ENCODE measurements around the gene CECR2.

CECR2 gene

GRCh38 chr22:17349172-17349571 is 20.1 kb upstream of the CECR2 start (continued):
- no peak for TF ChIP-seq ESRRG (CRISPR knock-in tag; IDR thresholded peaks at IDR 0.05)
- no peak for TF ChIP-seq ZNF565 (CRISPR knock-in tag; conservative IDR thresholded peaks at IDR 0.05; ENCODE audit: low read depth)
- no peak for TF ChIP-seq ZC3H10 (CRISPR knock-in tag; IDR thresholded peaks at IDR 0.05)
- TF ChIP-seq OSR1 (CRISPR knock-in tag; IDR thresholded peaks at IDR 0.05): no peak
- TF ChIP-seq TCF4 (CRISPR knock-in tag; IDR thresholded peaks at IDR 0.05; ENCODE audit: borderline replicate concordance): no peak
- TF ChIP-seq RARB (CRISPR knock-in tag; IDR thresholded peaks at IDR 0.05): no peak
- TF ChIP-seq ZNF8 (CRISPR knock-in tag; IDR thresholded peaks at IDR 0.05): no peak
- TF ChIP-seq BACH2 (CRISPR knock-in tag; IDR thresholded peaks at IDR 0.05; ENCODE audit: borderline replicate concordance): no peak

- no peak for TF ChIP-seq GLIS3 (CRISPR knock-in tag; IDR thresholded peaks at IDR 0.05)
- TF ChIP-seq ZNF8 (CRISPR knock-in tag; IDR thresholded peaks at IDR 0.05): no peak
- TF ChIP-seq, protein P1, sequence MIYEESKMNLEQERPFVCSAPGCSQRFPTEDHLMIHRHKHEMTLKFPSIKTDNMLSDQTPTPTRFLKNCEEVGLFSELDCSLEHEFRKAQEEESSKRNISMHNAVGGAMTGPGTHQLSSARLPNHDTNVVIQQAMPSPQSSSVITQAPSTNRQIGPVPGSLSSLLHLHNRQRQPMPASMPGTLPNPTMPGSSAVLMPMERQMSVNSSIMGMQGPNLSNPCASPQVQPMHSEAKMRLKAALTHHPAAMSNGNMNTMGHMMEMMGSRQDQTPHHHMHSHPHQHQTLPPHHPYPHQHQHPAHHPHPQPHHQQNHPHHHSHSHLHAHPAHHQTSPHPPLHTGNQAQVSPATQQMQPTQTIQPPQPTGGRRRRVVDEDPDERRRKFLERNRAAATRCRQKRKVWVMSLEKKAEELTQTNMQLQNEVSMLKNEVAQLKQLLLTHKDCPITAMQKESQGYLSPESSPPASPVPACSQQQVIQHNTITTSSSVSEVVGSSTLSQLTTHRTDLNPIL (CRISPR knock-in tag; IDR thresholded peaks at IDR 0.05; ENCODE audit: low read depth): no peak
- no peak for TF ChIP-seq PATZ1 (CRISPR knock-in tag; IDR thresholded peaks at IDR 0.05; ENCODE audit: borderline replicate concordance)
- TF ChIP-seq ZFP30 (CRISPR knock-in tag; IDR thresholded peaks at IDR 0.05): no peak
- TF ChIP-seq SNAI2 (CRISPR knock-in tag; IDR thresholded peaks at IDR 0.05): no peak
- no peak for TF ChIP-seq RARB (CRISPR knock-in tag; IDR thresholded peaks at IDR 0.05)
- TF ChIP-seq ISL1 (CRISPR knock-in tag; IDR thresholded peaks at IDR 0.05): no peak
- TF ChIP-seq TSHZ2 (CRISPR knock-in tag; IDR thresholded peaks at IDR 0.05): no peak
- no peak for TF ChIP-seq CSDC2 (CRISPR knock-in tag; IDR thresholded peaks at IDR 0.05)
- no peak for TF ChIP-seq ZNF70 (CRISPR knock-in tag; IDR thresholded peaks at IDR 0.05)
- TF ChIP-seq, protein P2, sequence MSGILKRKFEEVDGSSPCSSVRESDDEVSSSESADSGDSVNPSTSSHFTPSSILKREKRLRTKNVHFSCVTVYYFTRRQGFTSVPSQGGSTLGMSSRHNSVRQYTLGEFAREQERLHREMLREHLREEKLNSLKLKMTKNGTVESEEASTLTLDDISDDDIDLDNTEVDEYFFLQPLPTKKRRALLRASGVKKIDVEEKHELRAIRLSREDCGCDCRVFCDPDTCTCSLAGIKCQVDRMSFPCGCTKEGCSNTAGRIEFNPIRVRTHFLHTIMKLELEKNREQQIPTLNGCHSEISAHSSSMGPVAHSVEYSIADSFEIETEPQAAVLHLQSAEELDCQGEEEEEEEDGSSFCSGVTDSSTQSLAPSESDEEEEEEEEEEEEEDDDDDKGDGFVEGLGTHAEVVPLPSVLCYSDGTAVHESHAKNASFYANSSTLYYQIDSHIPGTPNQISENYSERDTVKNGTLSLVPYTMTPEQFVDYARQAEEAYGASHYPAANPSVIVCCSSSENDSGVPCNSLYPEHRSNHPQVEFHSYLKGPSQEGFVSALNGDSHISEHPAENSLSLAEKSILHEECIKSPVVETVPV (CRISPR knock-in tag; IDR thresholded peaks at IDR 0.05): no peak
- no peak for TF ChIP-seq TOX (CRISPR knock-in tag; IDR thresholded peaks at IDR 0.05; ENCODE audit: borderline replicate concordance)
- no peak for TF ChIP-seq PPARA (CRISPR knock-in tag; IDR thresholded peaks at IDR 0.05; ENCODE audit: borderline replicate concordance)
- no peak for TF ChIP-seq ARNTL (CRISPR knock-in tag; IDR thresholded peaks at IDR 0.05; ENCODE audit: borderline replicate concordance, low read depth)
- TF ChIP-seq, protein P3, sequence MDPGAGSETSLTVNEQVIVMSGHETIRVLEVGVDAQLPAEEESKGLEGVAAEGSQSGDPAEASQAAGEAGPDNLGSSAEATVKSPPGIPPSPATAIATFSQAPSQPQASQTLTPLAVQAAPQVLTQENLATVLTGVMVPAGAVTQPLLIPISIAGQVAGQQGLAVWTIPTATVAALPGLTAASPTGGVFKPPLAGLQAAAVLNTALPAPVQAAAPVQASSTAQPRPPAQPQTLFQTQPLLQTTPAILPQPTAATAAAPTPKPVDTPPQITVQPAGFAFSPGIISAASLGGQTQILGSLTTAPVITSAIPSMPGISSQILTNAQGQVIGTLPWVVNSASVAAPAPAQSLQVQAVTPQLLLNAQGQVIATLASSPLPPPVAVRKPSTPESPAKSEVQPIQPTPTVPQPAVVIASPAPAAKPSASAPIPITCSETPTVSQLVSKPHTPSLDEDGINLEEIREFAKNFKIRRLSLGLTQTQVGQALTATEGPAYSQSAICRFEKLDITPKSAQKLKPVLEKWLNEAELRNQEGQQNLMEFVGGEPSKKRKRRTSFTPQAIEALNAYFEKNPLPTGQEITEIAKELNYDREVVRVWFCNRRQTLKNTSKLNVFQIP (CRISPR knock-in tag; IDR thresholded peaks at IDR 0.05; ENCODE audit: borderline replicate concordance, low read depth): no peak
- no peak for TF ChIP-seq ZNF565 (CRISPR knock-in tag; conservative IDR thresholded peaks at IDR 0.05; ENCODE audit: low read depth)
- no peak for TF ChIP-seq TCF4 (CRISPR knock-in tag; IDR thresholded peaks at IDR 0.05; ENCODE audit: borderline replicate concordance)
Observed at GRCh38 chr22:17350292-17350691, 19.0 kb upstream of the CECR2 start.

DNA sequence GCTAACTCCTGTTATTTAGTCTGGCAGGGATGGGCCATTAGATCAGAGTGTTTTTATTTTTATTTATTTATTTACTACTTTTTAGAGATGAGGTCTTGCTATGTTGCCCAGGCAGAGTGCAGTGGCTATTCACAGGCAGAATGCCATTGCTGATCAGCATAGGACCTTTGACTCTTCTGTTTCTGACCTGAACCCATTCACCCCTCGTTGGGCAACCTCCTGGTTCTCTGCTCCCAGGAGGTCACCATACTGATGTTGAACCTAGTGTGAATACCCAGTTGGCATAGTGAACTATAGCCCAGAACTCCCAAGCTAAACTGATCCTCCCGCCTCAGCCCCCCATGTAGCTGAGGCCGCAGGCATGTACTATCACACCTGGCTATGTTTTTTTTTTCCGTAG is 16.5 kb upstream of the CECR2 start:
- no peak for ATAC-seq
- TF ChIP-seq, protein P3 (CRISPR knock-in tag; IDR thresholded peaks at IDR 0.05; ENCODE audit: borderline replicate concordance, low read depth): no peak
- TF ChIP-seq ZFP30 (CRISPR knock-in tag; IDR thresholded peaks at IDR 0.05) (no peak), TCF4 (CRISPR knock-in tag; IDR thresholded peaks at IDR 0.05; ENCODE audit: borderline replicate concordance) (no peak), BACH2 (CRISPR knock-in tag; IDR thresholded peaks at IDR 0.05; ENCODE audit: borderline replicate concordance) (no peak), SNAI2 (CRISPR knock-in tag; IDR thresholded peaks at IDR 0.05) (no peak), ESRRG (CRISPR knock-in tag; IDR thresholded peaks at IDR 0.05) (no peak)

More at GRCh38 chr22:17350292-17350691, 19.0 kb upstream of the CECR2 start:
- ATAC-seq: no peak

Measured in SK-N-SH treated with all-trans-retinoic acid at 6 μM for 48 hours (cell line).